HFFc6 (cell line): ENCODE data around the gene AFDN. TPM values are rescaled to one million over a fixed set of nuclear protein-coding genes. Genes with fewer than 3 reads are reported as not detected.

Experiments
- DNase-seq: peaks from one replicate; pipeline ENCODE4 v3.0.0-alpha.2; 2018
- H3K27ac Mint-ChIP-seq: 2 replicates; pipeline ENCODE4 v1.8.0; 2020; ENCODE audit warnings: mild to moderate bottlenecking, mixed read lengths
- H3K27me3 Mint-ChIP-seq: 2 replicates; pipeline ENCODE4 v1.8.0; 2021; ENCODE audit warnings: mild to moderate bottlenecking, moderate library complexity, mixed read lengths; ENCODE audit not compliant: insufficient read depth
- H3K36me3 Mint-ChIP-seq: 2 replicates; pipeline ENCODE4 v1.8.0; 2021; ENCODE audit warnings: low read depth, mixed read lengths
- H3K4me1 Mint-ChIP-seq: 2 replicates; pipeline ENCODE4 v1.8.0; 2020; ENCODE audit warnings: low read depth, mixed read lengths
- H3K4me3 Mint-ChIP-seq: 2 replicates; pipeline ENCODE4 v1.8.0; 2020; ENCODE audit warnings: mild to moderate bottlenecking, moderate library complexity, mixed read lengths
- H3K9me3 Mint-ChIP-seq: 2 replicates; pipeline ENCODE4 v1.8.0; 2020; ENCODE audit warnings: mild to moderate bottlenecking, mixed read lengths
- total RNA-seq, 6 experiments: library from RNA; stranded (reverse); fragmentation: NEBNext Ultra II Directional; extraction: Animal tissue kit (Norgen Biotek cat#: 25700); gene quantifications; 2 replicates in 1 of 6; 3 replicates in 5 of 6; pipeline ENCODE4 v1.2.3, GENCODE V29; 2021
- TF ChIP-seq, protein P1 (sequence below): fragments of 200-600 bp; sonication (generic); IDR thresholded peaks from 2 replicates; pipeline ENCODE4 v1.5.0; 2021; ENCODE audit warnings: antibody characterized with exemption, mild to moderate bottlenecking

The AFDN gene
- total RNA-seq, 6 experiments from 2014 or later, result 16.1 to 20.3 (median 17.4) TPM

- TF ChIP-seq, protein P1, sequence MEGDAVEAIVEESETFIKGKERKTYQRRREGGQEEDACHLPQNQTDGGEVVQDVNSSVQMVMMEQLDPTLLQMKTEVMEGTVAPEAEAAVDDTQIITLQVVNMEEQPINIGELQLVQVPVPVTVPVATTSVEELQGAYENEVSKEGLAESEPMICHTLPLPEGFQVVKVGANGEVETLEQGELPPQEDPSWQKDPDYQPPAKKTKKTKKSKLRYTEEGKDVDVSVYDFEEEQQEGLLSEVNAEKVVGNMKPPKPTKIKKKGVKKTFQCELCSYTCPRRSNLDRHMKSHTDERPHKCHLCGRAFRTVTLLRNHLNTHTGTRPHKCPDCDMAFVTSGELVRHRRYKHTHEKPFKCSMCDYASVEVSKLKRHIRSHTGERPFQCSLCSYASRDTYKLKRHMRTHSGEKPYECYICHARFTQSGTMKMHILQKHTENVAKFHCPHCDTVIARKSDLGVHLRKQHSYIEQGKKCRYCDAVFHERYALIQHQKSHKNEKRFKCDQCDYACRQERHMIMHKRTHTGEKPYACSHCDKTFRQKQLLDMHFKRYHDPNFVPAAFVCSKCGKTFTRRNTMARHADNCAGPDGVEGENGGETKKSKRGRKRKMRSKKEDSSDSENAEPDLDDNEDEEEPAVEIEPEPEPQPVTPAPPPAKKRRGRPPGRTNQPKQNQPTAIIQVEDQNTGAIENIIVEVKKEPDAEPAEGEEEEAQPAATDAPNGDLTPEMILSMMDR, result no peak
- H3K36me3 Mint-ChIP-seq, result no peaks in the 10 kb centered on the region
- H3K4me1 Mint-ChIP-seq, result peaks cover 4% of the 10 kb centered on the region; the same call in 1 of the 2 replicates
- H3K4me3 Mint-ChIP-seq, result no peak overlapping the region
- DNase-seq, result no peak
- H3K27me3 Mint-ChIP-seq, result no peaks in the 10 kb centered on the region
- H3K9me3 Mint-ChIP-seq, result no peaks in the 10 kb centered on the region
- no peak overlapping the region for H3K27ac Mint-ChIP-seq
Observed at GRCh38 chr6:167840160-167840525, 13.4 kb downstream of the AFDN start.

GRCh38 chr6:167840526-167841179 is 13.9 kb downstream of the AFDN start:
- DNase-seq, result no peak
- TF ChIP-seq, protein P1, result no peak
- no peak overlapping the region for H3K27ac Mint-ChIP-seq
- H3K36me3 Mint-ChIP-seq, result no peaks in the 10 kb centered on the region
- no peak overlapping the region for H3K4me3 Mint-ChIP-seq
- H3K9me3 Mint-ChIP-seq, result no peaks in the 10 kb centered on the region
- no peaks in the 10 kb centered on the region for H3K27me3 Mint-ChIP-seq
- H3K4me1 Mint-ChIP-seq, result peaks cover 4% of the 10 kb centered on the region; the same call in 1 of the 2 replicates

- TF ChIP-seq, protein P1, result no peak
- Mint-ChIP-seq H3K27me3 (no peaks in the 10 kb centered on the region), H3K36me3 (no peaks in the 10 kb centered on the region), H3K4me3 (no peak overlapping the region), H3K4me1 (peaks cover 6% of the 10 kb centered on the region), H3K27ac (no peak overlapping the region), H3K9me3 (no peaks in the 10 kb centered on the region)
- DNase-seq, result no peak
Observed at GRCh38 chr6:167841981-167842380, 15.3 kb downstream of the AFDN start.

DNA sequence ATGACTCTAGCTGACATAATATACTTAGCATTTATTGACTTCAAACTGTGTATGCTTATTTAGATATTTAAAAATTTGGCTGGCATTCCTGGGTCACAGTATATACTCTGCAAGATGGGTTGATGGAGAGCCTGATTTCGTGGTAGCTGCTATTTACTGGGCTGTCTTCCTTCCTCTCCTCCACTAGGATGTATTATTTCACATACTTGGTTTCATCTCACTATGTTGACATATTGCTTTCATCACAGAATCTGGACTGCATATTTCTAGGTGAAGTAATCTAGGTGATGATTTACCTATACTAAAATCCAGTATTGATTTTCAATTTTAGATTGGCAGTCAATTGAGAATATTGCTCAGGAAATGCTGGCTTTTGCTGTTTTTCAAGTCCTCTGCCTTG is 15.7 kb downstream of the AFDN start:
- TF ChIP-seq, protein P1, result no peak
- Mint-ChIP-seq H3K9me3 (no peaks in the 10 kb centered on the region), H3K4me1 (peaks cover 11% of the 10 kb centered on the region), H3K4me3 (no peak overlapping the region), H3K27me3 (no peaks in the 10 kb centered on the region), H3K36me3 (no peaks in the 10 kb centered on the region), H3K27ac (no peak overlapping the region)
- no peak for DNase-seq

DNA sequence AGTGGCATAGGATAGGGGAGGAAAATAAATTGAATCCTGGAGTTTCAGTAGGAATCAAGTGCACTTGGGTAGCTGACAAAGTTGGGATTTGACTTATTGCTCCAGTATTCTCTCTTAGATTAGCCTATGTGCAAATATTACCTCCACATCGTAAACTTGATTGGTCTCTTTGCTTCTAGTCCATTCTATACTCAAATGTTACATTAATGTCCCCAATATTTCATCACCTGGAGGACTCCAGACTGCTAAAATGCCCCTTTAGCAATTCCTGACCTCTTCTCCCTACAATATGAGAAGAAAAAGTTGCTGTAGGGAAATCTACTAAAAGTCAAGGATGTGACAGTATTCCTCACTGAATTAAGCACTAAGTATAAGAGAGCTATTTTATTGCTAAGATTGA is 16.3 kb downstream of the AFDN start:
- H3K27me3 Mint-ChIP-seq, result no peaks in the 10 kb centered on the region

More for the DNA sequence above, 16.3 kb downstream of the AFDN start:
- TF ChIP-seq, protein P1, result no peak
- H3K4me3 Mint-ChIP-seq, result no peak overlapping the region
- H3K9me3 Mint-ChIP-seq, result no peaks in the 10 kb centered on the region
- peaks cover 12% of the 10 kb centered on the region for H3K4me1 Mint-ChIP-seq
- no peak for DNase-seq
- H3K36me3 Mint-ChIP-seq, result no peaks in the 10 kb centered on the region
- no peak overlapping the region for H3K27ac Mint-ChIP-seq
